ENCODE results near the gene UBE2V1.

The UBE2V1 gene

DNA sequence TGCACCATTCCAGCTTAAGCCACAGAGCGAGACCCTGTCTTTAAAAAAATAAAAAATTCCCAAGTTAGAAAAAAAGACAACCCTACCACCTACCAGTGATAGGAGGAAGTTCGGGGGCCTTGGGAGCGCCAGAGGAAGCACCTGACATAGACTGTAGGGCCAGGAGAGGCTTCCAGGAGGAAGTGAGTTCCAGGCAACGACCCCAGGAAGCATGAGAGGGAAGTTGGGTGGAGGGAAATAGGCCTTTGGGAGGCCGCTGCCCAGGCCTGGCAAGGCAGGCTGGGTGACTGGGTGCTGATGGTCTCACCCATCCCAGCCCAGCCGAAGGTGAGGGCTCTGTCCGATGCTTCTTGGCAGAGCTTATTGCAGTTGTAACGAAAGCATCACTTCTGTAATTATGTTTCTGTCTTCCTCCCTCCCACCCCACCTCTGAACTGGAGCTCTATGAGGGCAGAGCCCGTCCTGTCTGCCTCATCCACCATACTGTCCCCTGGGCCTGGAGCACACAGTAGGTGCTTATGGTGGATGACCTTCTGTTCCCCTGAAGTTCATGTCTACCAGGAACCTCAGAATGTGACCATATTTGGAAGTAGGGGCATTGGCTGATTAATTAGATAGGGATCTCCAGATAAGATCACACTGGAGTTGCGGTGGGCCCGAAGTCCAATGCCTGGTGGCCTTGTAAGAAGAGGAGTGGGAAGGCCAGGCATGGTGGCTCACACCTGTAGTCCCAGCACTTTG is 54.1 kb downstream of the UBE2V1 start:
- no peak for DNase-seq

GRCh38 chr20:50057714-50058053 is 55.3 kb downstream of the UBE2V1 start:
- no peak for DNase-seq

DNA sequence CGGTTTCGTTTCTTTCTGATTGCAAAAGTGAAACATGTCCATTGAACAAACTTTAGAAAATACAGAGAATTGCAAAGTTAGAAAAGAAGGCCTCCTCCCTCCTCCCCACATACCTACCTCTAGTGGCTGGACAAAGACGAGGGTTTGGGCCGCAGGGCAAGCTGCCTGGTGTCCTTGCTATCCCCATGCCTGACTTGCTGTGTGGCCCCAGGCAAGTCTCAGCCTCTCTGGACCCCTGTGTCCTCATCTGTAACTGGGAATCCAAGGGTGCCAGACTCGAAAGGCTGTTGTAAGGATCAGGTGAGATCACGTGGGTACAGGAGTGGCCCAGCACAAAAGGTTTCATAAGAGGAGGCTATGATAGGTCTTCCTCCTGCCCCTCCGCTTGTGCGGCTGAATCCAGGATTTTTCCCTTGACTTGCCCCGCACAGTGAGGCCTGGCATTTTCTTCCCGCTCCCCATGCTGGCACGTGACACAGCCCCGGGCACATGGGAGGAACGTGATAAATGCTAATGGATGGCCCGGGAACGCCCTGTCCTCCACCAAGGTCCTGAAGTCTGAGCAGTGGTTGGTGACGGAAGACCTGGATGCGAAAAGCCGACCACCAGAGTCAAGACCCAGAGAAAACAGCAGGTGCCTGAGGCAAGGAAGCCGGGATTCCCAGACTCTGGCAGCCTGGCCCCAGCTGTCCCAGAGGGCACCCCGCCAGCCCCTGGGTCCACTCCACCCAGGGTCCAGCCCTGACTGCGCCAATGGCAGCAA is 55.8 kb downstream of the UBE2V1 start:
- no peak for DNase-seq

GRCh38 chr20:50056408-50056926 is 56.5 kb downstream of the UBE2V1 start:
- no peak for DNase-seq

- DNase-seq, result no peak
Measured at GRCh38 chr20:50055524-50056083, 57.3 kb downstream of the UBE2V1 start.

DNA sequence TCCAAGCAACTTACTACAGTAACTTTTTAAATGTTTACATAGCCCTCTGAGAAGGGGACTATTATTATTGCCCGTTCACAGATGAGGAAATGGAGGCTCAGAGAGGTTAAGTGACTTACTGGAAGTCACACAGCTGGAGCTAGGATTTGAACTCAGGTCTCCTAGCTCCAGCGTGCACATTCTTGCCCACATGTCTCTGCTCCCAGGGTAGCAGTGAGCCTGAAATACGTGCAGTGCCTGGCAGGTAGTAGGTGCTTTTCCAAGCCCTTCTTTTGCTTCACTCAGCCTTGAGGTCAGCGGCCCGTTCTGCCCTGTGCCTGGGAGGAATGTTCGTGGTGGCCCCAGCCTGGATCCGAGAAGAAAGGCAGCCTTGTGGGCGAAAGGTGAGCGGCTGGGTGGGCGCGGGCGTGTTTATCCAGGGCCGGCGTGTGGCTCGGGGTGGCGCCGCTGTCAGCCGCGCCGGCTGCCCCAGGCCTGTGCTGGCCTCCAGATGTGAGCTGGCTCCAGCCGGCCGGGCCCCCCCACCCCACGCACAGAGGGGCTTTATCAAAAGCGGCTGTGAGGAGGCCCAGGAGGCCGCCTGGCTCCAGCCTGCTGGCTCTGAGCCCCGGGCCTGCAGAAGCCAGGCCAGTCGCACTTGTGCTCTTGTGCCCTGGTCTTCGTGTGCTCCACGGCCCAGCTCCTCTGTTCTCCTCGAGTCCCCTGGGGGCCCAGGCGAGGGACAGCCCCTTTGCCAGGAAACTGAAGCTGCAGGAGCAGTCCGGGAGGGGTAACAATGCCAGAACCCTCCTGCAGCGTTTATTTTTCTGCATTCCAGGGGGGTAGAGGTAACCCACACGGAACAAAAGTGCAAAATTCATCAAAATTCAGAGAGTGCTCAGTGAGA is 58.1 kb downstream of the UBE2V1 start:
- no peak for DNase-seq

DNA sequence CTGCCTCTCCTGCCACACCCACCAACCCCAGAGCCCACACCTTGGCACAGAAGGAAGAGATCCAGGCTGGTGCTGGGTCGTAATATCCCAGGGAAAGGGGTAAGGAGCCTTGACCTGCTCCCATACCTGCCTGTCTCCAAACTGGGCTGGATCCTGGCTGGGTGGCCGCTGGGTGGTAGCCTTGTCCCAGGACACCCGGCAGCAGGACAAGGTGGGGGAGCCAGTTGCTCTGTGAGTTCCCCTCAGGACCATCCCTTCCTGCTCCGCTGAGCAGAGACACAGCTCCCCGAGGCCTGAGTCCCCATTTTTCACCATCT is 58.8 kb downstream of the UBE2V1 start:
- DNase-seq, result no peak

- DNase-seq, result no peak
Measured at GRCh38 chr20:50053362-50054230, 59.4 kb downstream of the UBE2V1 start.

GRCh38 chr20:50052550-50053361 is 60.2 kb downstream of the UBE2V1 start:
- DNase-seq, result no peak

DNA sequence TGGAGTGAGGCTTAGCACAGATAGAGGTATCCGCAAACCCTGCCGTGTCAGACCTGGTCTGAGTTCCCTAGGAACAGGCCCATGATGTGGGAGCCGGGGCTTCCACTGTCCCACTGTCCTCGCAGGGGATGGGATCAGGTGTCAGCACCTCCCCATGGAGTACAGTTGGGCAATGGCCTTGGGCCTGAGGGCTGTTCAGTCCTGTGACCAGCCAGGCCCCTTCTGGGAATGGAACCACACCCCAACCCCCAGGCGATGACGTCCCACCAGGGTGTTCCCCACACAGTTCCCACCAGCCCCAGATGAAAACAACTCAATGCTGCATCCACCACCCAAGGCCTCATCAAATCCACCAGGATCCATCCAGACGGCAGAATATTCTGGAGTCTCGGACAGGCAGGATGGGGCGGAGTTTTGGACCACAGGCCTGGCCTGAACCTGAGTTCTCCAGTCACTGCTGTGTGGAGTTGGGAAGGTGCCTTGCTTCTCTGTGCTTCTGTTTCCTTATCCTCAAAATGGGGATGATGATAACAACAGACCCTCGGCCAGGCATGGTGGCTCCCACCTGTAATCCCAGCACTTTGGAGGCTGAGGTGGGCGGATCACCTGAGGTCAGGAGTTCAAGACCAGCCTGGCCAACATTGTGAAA is 62.2 kb downstream of the UBE2V1 start:
- DNase-seq, result no peak

DNA sequence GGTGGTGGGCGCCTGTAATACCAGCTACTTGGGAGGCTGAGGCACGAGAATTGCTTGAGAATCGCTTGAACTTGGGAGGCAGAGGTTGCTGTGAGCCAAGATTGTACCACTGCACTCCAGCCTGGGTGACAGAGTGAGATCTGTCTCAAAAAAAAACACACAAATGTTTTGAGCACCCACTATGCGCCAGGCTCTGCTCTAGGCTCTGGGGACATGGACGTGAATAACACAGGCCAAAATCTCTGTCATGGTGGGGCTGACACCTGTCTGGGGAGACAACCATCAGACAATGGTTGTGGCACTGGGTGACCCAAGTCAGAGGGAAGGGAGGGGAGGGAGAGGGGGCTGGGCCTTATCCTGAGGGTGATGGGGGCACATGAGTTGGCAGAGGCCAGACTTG is 62.7 kb downstream of the UBE2V1 start:
- DNase-seq, result no peak

DNA sequence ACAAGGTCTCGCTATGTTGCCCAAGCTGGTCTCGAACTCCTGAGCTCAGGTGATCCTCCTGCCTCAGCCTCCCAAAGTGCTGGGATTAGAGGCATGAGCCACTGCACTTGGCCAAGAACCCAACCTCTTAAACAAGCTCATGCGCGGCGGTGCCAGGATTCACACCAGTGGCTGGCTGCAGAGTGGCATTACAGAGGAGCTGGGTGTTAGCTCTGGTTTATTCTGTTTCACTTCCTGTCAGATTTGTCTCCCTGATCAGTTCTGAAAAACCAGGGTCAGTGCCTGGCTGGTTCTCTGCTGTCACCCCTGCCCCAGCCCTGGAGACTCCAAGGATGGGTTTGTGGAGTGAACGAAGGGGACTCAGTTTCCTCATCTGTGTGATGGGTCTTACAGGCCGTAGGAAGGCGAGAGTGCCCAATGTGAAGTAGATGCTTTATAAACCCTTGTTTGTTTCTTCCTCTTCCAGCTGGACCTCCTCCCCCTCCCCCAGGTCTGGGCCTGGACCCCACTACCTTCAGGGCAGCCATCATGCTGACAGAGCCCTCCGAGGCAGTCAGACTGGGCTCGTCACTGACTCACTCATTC is 63.4 kb downstream of the UBE2V1 start:
- no peak for DNase-seq

GRCh38 chr20:50048420-50049166 is 64.4 kb downstream of the UBE2V1 start:
- DNase-seq, result no peak

DNA sequence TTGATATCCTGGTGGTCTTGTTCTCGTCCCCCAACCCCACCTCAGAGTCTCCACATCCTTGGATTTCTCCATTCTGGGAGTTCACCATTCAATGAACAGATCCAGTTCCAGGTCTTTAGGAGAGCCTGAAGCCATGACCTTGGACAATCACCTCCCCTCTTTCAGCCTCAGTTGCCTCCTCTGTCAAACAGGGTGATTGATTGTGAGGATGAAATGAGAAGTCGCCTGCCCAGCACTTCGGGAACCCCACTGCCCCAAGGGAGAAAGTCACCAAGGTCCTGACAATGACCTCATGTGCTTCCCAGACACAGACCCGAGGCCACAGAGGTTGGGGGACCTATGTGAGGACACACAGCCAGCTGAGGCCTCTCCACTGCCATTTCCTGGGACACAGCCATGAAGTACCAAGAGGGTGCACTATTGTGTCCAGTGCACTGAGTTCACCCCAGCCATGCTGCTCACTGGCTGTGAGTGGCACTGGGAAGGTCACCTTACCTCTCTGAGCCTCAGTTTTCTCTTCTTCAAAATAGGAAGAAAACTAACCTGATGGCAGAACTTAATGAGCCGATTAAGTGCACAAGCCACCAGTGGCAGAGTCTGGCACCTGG is 68.5 kb downstream of the UBE2V1 start:
- no peak for DNase-seq

DNA sequence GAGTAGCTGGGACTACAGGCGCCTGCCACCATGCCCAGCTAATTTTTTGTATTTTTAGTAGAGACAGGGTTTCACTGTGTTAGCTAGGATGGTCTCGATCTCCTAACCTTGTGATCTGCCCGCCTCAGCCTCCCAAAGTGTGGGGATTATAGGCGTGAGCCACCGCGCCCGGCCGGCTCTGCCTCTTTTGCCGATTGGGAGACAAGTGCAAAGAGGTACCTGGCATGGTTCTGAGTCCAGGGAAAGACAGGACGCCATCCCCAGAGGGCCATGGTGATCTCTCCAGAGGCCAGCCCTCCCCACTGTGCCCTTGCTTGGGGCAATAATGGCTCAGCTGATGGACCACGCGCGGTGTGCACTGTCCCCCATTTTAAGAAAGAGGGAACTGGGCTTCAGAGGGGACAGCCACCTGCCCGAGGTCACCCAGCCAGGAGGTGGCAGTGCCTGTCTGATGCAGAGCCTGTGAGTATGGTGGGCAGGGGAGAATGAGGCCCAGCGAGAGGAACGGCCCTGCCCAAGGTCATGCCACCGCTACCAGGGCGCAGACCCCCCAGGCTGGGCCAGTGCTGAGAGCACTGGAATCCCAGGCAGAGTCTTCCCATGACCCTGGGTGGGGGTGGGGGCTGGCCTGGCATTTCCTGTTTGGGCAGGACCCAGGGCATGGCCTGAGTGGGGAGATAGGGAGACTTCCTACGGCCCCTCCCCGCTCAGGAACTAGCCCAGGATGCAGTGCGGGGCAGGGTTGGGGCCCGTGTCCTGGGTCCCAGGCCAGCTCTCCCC is 69.2 kb downstream of the UBE2V1 start:
- no peak for DNase-seq

DNA sequence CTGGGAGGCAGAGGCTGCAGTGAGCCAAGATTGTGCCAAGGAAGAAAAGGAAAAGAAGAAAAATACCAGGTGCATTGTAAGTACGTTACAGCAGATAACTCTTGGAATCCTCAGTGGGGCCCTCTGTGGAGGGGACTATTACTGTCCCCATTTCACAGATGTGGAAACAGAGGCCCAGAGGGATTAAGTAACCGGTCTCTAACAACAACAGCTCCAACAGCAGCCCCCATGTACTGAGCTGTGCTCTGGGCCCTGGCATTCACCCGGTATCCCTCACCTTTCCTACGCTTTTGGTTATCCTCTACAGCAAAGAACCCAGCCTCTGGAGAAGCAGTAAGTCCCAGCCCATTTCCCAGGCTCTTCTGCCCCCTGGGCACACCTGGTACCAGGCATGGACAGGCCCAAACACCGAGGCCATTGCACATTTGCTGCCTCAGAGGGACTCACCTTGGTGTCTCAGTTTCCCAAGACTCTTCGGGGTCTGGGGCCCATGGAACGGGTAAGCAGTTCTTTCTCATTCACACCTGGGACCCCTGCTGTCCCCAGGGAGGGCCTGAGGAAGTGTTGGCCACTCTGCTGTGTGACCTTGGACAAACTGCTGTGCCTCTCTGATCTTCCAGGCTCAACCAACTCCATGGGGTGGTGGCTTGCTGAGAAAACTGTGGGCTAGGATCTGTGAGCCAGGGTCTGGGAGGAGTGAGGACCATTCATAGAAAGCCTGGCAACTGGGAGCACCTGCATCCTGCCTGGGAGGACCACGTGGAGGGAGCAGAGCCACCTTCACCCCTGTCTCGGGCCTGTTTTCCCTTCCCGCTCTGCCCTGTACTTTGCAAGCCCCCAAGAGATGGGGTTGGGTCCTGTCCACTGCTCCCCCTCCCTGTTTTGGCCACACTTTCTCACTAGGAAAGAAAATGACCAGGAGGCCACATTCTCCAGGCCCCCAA is 70.3 kb downstream of the UBE2V1 start:
- no peak for DNase-seq

DNA sequence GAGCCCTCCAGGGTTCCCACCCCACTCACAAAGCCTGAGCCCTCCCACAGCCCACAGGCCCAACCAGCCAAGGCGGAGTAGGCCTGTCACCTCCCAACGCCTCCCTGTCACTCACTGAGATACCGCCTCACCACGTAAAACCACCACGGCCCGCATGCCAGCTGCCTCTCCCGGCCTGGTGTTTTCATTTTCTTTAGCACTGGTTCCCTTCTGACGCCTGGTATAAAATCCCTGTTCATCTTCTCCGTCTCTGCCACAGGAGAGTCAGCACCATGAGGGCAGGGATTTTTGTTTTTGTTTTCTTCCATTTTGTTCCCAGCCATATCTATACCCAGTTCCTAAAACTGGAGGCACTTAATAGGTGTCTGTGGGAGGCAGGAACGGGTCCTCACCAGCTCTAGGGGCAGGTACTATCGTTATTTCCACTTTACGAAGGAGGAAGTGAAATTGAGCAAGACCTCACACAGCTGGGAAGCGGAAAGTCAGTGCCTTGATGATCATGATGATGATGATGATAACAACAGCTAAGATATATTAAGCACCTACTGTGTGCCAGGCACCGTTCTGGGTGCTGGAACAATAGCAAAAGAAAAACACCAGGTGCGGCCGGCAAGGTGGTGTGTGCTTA is 71.6 kb downstream of the UBE2V1 start:
- no peak for DNase-seq

Data from NCI-H2107 (cell line).